ENCODE measurements around the gene LRRC4C. TPM values are rescaled to one million over a fixed set of nuclear protein-coding genes. Genes with fewer than 3 reads are reported as not detected.
A peak's percentile ranks its signal among the peaks of the same experiment; 100 is the strongest.
"Not testable (repeated sequence)": the region's sequence is repeated elsewhere in the genome, so short reads cannot be mapped to it uniquely, and the experiment has no call there.

The LRRC4C gene
- total RNA-seq, 1 donor from 2014 or later = 1.2 TPM

- DNase-seq (ENCODE audit: low spot score) = no peak
Observed at GRCh38 chr11:40877981-40878380, 581.5 kb downstream of the LRRC4C start.

- DNase-seq (ENCODE audit: low spot score) = no peak
Observed at GRCh38 chr11:40877256-40877655, 582.2 kb downstream of the LRRC4C start.

- peak; percentile 50 for DNase-seq (ENCODE audit: low spot score)
Observed at GRCh38 chr11:40867991-40868632, 591.3 kb downstream of the LRRC4C start.

- not testable (repeated sequence) for DNase-seq (ENCODE audit: low spot score)
Observed at GRCh38 chr11:40857754-40858153, 601.7 kb downstream of the LRRC4C start.

- no peak for DNase-seq (ENCODE audit: low spot score)
Observed at GRCh38 chr11:40842750-40843339, 616.6 kb downstream of the LRRC4C start.

- no peak for DNase-seq (ENCODE audit: low spot score)
Observed at GRCh38 chr11:40841231-40841630, 618.2 kb downstream of the LRRC4C start.

- no peak for DNase-seq (ENCODE audit: low spot score)
Observed at GRCh38 chr11:40838181-40838683, 621.2 kb downstream of the LRRC4C start.

GRCh38 chr11:40827116-40827515 lies 632.3 kb downstream of the LRRC4C start:
- DNase-seq (ENCODE audit: low spot score) = no peak

GRCh38 chr11:40826601-40827000 lies 632.9 kb downstream of the LRRC4C start:
- DNase-seq (ENCODE audit: low spot score) = peak; percentile 12

GRCh38 chr11:40825201-40825834 lies 634.1 kb downstream of the LRRC4C start:
- no peak for DNase-seq (ENCODE audit: low spot score)

- DNase-seq (ENCODE audit: low spot score) = no peak
Observed at GRCh38 chr11:40819230-40819629, 640.2 kb downstream of the LRRC4C start.

GRCh38 chr11:40816976-40817375 lies 642.5 kb downstream of the LRRC4C start:
- DNase-seq (ENCODE audit: low spot score) = no peak

- no peak for DNase-seq (ENCODE audit: low spot score)
Observed at GRCh38 chr11:40797981-40798380, 661.5 kb downstream of the LRRC4C start.

GRCh38 chr11:40787224-40787623 lies 672.2 kb downstream of the LRRC4C start:
- no peak for DNase-seq (ENCODE audit: low spot score)

GRCh38 chr11:40763046-40763445 lies 696.4 kb downstream of the LRRC4C start:
- DNase-seq (ENCODE audit: low spot score) = peak; percentile 60

- DNase-seq (ENCODE audit: low spot score) = no peak
Observed at GRCh38 chr11:40759341-40759740, 700.1 kb downstream of the LRRC4C start.

- DNase-seq (ENCODE audit: low spot score) = no peak
Observed at GRCh38 chr11:40754297-40754696, 705.2 kb downstream of the LRRC4C start.

- DNase-seq (ENCODE audit: low spot score) = no peak
Observed at GRCh38 chr11:40746282-40746681, 713.2 kb downstream of the LRRC4C start.

GRCh38 chr11:40732132-40732531 lies 727.3 kb downstream of the LRRC4C start:
- DNase-seq (ENCODE audit: low spot score) = no peak

GRCh38 chr11:40722179-40722795 lies 737.2 kb downstream of the LRRC4C start:
- no peak for DNase-seq (ENCODE audit: low spot score)

GRCh38 chr11:40716344-40717130 lies 742.9 kb downstream of the LRRC4C start:
- no peak for DNase-seq (ENCODE audit: low spot score)

GRCh38 chr11:40713083-40713482 lies 746.4 kb downstream of the LRRC4C start:
- no peak for DNase-seq (ENCODE audit: low spot score)

Data from umbilical cord (tissue), 2 donors.